Measurements from ENCODE around the gene RNF212.
"Not testable (repeated sequence)": the region's sequence is repeated elsewhere in the genome, so short reads cannot be mapped to it uniquely, and the experiment has no call there.

Gene RNF212

GRCh38 chr4:1065732-1066131 is 47.6 kb downstream of the RNF212 start:
- DNase-seq (ENCODE audit: low read depth in 2 of 2), result no peak

GRCh38 chr4:1062419-1062818 is 50.9 kb downstream of the RNF212 start:
- DNase-seq (ENCODE audit: low read depth in 2 of 2), result no peak

- DNase-seq (ENCODE audit: low read depth in 2 of 2), result no peak
These were observed 51.6 kb downstream of the RNF212 start for GRCh38 chr4:1061760-1062159.

- no peak for DNase-seq (ENCODE audit: low read depth in 2 of 2)
These were observed 52.2 kb downstream of the RNF212 start for GRCh38 chr4:1061056-1061700.

- no peak for DNase-seq (ENCODE audit: low read depth in 2 of 2)
These were observed 52.7 kb downstream of the RNF212 start for GRCh38 chr4:1060621-1061020.

GRCh38 chr4:1060121-1060520 is 53.2 kb downstream of the RNF212 start:
- DNase-seq (ENCODE audit: low read depth in 2 of 2), result no peak

GRCh38 chr4:1058997-1059665 is 54.2 kb downstream of the RNF212 start:
- DNase-seq (ENCODE audit: low read depth in 2 of 2), result no peak

- no peak for DNase-seq (ENCODE audit: low read depth in 2 of 2)
These were observed 55.0 kb downstream of the RNF212 start for GRCh38 chr4:1058198-1058996.

- no peak for DNase-seq (ENCODE audit: low read depth in 2 of 2)
These were observed 56.0 kb downstream of the RNF212 start for GRCh38 chr4:1057403-1057745.

- DNase-seq (ENCODE audit: low read depth in 2 of 2), result no peak
These were observed 56.5 kb downstream of the RNF212 start for GRCh38 chr4:1056671-1057402.

GRCh38 chr4:1055721-1056590 is 57.4 kb downstream of the RNF212 start:
- peak; percentile 58 to 64 for DNase-seq (ENCODE audit: low read depth in 2 of 2)

- DNase-seq (ENCODE audit: low read depth in 2 of 2), result not testable (repeated sequence)
These were observed 58.1 kb downstream of the RNF212 start for GRCh38 chr4:1055243-1055701.

- not testable (repeated sequence) for DNase-seq (ENCODE audit: low read depth in 2 of 2)
These were observed 58.6 kb downstream of the RNF212 start for GRCh38 chr4:1054696-1055242.

GRCh38 chr4:1053891-1054290 is 59.5 kb downstream of the RNF212 start:
- not testable (repeated sequence) for DNase-seq (ENCODE audit: low read depth in 2 of 2)

- DNase-seq (ENCODE audit: low read depth in 2 of 2), result no peak
These were observed 60.2 kb downstream of the RNF212 start for GRCh38 chr4:1053080-1053661.

- no peak for DNase-seq (ENCODE audit: low read depth in 2 of 2)
These were observed 61.1 kb downstream of the RNF212 start for GRCh38 chr4:1052231-1052671.

- DNase-seq (ENCODE audit: low read depth in 2 of 2), result no peak
These were observed 61.9 kb downstream of the RNF212 start for GRCh38 chr4:1051472-1051871.

- DNase-seq (ENCODE audit: low read depth in 2 of 2), result no peak
These were observed 62.7 kb downstream of the RNF212 start for GRCh38 chr4:1050486-1051213.

GRCh38 chr4:1049591-1049905 is 63.8 kb downstream of the RNF212 start:
- no peak for DNase-seq (ENCODE audit: low read depth in 2 of 2)

Data from stimulated activated CD8-positive, alpha-beta memory T cell treated with anti-CD3 and anti-CD28 coated beads, Interleukin-2, amount 100 ng/mL, for 1 hour (primary cell).